ENCODE data around the gene EIF4H. TPM values are rescaled to one million over a fixed set of nuclear protein-coding genes. Genes with fewer than 3 reads are reported as not detected.
A peak's percentile ranks its signal among the peaks of the same experiment; 100 is the strongest.
"Not testable (repeated sequence)": the region's sequence is repeated elsewhere in the genome, so short reads cannot be mapped to it uniquely, and the experiment has no call there.

The EIF4H gene
- polyA plus RNA-seq, 2 of the 4 experiments (the other 2 are of a cell fraction): 361 to 364 TPM

DNA sequence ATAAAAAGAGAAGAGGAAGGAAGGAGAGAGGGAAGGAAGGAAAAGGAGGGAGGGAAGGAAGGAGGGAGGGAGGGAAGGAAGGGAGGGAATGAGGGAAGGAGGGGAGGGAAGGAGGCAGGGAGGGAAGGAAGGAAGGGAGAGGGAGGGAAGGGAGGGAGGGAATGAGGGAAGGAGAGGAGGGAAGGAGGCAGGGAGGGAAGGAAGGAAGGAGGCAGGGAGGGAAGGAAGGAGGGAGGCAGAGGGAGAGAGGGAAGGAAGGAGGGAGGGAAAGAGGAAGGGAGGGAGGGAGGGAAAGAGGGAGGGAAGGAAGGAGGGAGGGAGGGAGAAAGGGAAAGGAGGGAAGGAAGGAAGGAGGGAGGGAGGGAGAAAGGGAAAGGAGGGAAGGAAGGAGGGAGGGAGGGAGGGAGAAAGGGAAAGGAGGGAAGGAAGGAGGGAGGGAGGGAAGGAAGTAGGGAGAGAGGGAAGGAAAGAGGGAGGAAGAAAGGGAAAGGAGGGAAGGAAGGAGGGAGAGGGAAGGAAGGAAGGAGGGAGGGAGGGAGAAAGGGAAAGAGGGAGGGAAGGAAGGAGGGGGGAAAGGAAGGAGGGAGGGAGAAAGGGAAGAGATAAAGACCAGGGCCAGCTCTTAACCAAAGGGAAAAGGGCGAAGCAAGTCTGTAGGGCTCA, 29.9 kb downstream of the EIF4H start (continued):
- TF ChIP-seq HEYL (CRISPR knock-in tag; IDR thresholded peaks at IDR 0.05): no peak
- no peak for TF ChIP-seq MAZ (IDR thresholded peaks at IDR 0.05; ENCODE audit: borderline replicate concordance, low read depth, low read length)

GRCh38 chr7:74206052-74206451, 31.9 kb downstream of the EIF4H start:
- FAIRE-seq; ATAC-seq; DNase-seq (ENCODE audit: low read depth in 1 of 2, low spot score in 1 of 2); H3K27ac ChIP-seq; H3K9me3 ChIP-seq; H3K4me3 ChIP-seq: not testable (repeated sequence)
- WGBS (ENCODE audit: missing lambda C conversion rate): 74% methylated on average over 10 of the region's 10 CpGs
- Histone ChIP-seq H3K4me1 (peaks cover 17% of the 10 kb centered on the region), H3K4me2 (peak overlapping the region; percentile 83; the same call in 2 of the 3 replicates)
- ChIA-PET POLR2A (interaction anchor here (0.6 to 2.2 kb wide), 3 partner anchors 13 to 195 kb away, joined by 4 to 8 read pairs (median 4); partner anchors contain the start of gene EIF4H), CTCF (interaction anchor here (0.6 to 28.4 kb wide), 76 partner anchors 8 to 368 kb away, joined by 3 to 684 read pairs (median 5); partner anchors contain the start of genes CLIP2, EIF4H, LIMK1 and RFC2)

DNA sequence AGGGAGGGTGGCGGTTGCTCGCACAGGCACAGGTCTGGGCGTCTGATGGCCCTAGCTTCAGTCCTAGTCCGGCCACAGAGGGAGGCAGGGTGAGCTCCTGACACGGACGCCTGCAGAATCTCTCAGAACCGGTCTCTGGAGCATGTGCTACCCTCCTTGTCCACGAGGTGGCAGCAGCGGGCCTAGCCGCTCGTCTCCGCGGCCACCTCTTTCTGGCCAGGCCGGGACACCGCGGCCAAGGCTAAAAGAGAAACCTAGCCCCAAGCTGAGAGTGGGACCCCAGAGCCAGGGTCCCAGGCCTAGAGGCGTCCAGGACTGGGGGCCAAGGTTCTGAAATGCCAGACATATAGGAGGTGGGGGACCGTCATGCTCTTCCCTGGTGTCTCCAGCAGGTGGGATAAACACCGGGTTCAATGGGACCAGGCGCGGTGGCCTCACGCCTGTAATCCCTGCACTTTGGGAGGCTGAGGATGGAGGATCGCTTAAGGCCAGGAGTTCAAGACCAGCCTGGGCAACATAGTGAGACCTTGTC, 32.5 kb downstream of the EIF4H start:
- TF ChIP-seq ESRRA (IDR thresholded peaks at IDR 0.05; ENCODE audit: borderline replicate concordance, low read length) (no peak), RAD21 (conservative IDR thresholded peaks at IDR 0.05 in 1 of 2, IDR thresholded peaks at IDR 0.05 in 1 of 2) (peak; percentile 91 to 95), CTCF (IDR thresholded peaks at IDR 0.05) (peak; percentile 96), SMC3 (IDR thresholded peaks at IDR 0.05) (peak; percentile 98)
- peak; percentile 77 for DNase-seq (ENCODE audit: low read depth in 1 of 2, low spot score in 1 of 2)
- 21% methylated on average over 20 of the region's 23 CpGs for WGBS (ENCODE audit: missing lambda C conversion rate)
- ChIA-PET CTCF (interaction anchor here (0.6 to 28.4 kb wide), 82 partner anchors 9 to 565 kb away, joined by 3 to 684 read pairs (median 5); partner anchors contain the start of genes CLIP2, EIF4H, LIMK1 and RFC2), POLR2A (interaction anchor here (0.6 to 2.2 kb wide), 5 partner anchors 13 to 250 kb away, joined by 4 to 8 read pairs (median 4); partner anchors contain the start of gene EIF4H)
- no peak for FAIRE-seq
- H3K4me2 ChIP-seq: peak overlapping the region; percentile 83
- H3K9me3 ChIP-seq: no peaks in the 10 kb centered on the region
- H3K4me1 ChIP-seq: peaks cover 19% of the 10 kb centered on the region
- H3K4me3 ChIP-seq: no peak overlapping the region
- H3K27ac ChIP-seq: peak overlapping the region; percentile 54 to 70; a peak in 4 of 6 replicates
- peak; percentile 79 to 81 for ATAC-seq

- TF ChIP-seq, protein P1, sequence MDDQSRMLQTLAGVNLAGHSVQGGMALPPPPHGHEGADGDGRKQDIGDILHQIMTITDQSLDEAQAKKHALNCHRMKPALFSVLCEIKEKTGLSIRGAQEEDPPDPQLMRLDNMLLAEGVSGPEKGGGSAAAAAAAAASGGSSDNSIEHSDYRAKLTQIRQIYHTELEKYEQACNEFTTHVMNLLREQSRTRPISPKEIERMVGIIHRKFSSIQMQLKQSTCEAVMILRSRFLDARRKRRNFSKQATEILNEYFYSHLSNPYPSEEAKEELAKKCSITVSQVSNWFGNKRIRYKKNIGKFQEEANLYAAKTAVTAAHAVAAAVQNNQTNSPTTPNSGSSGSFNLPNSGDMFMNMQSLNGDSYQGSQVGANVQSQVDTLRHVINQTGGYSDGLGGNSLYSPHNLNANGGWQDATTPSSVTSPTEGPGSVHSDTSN (IDR thresholded peaks at IDR 0.05): no peak
- TF ChIP-seq TFCP2L1 (CRISPR knock-in tag; IDR thresholded peaks at IDR 0.05) (no peak), MAFK (IDR thresholded peaks at IDR 0.05; ENCODE audit: partially characterized antibody) (no peak), HEYL (CRISPR knock-in tag; IDR thresholded peaks at IDR 0.05) (no peak), CEBPB (IDR thresholded peaks at IDR 0.05) (no peak), HDAC2 (IDR thresholded peaks at IDR 0.05) (no peak), NR3C1 (IDR thresholded peaks at IDR 0.05) (no peak), FOSB (CRISPR knock-in tag; IDR thresholded peaks at IDR 0.05) (no peak), CTCF (IDR thresholded peaks at IDR 0.05) (no peak), RCOR1 (IDR thresholded peaks at IDR 0.05; ENCODE audit: low read depth, low read length) (no peak), EP300 (IDR thresholded peaks at IDR 0.05) (no peak), BHLHE40 (IDR thresholded peaks at IDR 0.05; ENCODE audit: low read depth, low read length) (no peak)
- TF ChIP-seq, protein P2, sequence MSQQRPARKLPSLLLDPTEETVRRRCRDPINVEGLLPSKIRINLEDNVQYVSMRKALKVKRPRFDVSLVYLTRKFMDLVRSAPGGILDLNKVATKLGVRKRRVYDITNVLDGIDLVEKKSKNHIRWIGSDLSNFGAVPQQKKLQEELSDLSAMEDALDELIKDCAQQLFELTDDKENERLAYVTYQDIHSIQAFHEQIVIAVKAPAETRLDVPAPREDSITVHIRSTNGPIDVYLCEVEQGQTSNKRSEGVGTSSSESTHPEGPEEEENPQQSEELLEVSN (IDR thresholded peaks at IDR 0.05; ENCODE audit: borderline replicate concordance, low read depth): no peak
- Histone ChIP-seq H3K9me3 (no peaks in the 10 kb centered on the region), H3K27ac (no peak overlapping the region), H3K4me3 (no peak overlapping the region), H3K4me1 (peaks cover 19% of the 10 kb centered on the region), H3K4me2 (no peak overlapping the region)
- WGBS (ENCODE audit: missing lambda C conversion rate): 79% methylated on average over 10 of the region's 11 CpGs
- ChIA-PET POLR2A (interaction anchor here (0.6 kb wide), 1 partner anchor 85 kb away, joined by 4 read pairs; no protein-coding TSS in a partner anchor), CTCF (interaction anchor here (0.6 to 28.4 kb wide), 31 partner anchors 10 to 566 kb away, joined by 3 to 684 read pairs (median 9); partner anchors contain the start of genes CLIP2 and LIMK1)
- no peak for FAIRE-seq
- no peak for DNase-seq (ENCODE audit: low read depth in 1 of 2, low spot score in 1 of 2)
- ATAC-seq: no peak
These were observed 33.4 kb downstream of the EIF4H start for GRCh38 chr7:74207586-74207985.

GRCh38 chr7:74208241-74208640, 34.1 kb downstream of the EIF4H start:
- H3K4me3 ChIP-seq, FAIRE-seq: not testable (repeated sequence)

More at GRCh38 chr7:74208241-74208640, 34.1 kb downstream of the EIF4H start:
- H3K4me2 ChIP-seq; DNase-seq (ENCODE audit: low read depth in 1 of 2, low spot score in 1 of 2); POLR2A ChIA-PET; H3K9me3 ChIP-seq; ATAC-seq: not testable (repeated sequence)
- peak overlapping the region in 1 of 2 experiments; percentile 6; a peak in 1 of 6 replicates for H3K27ac ChIP-seq
- 92% methylated on average over 7 of the region's 7 CpGs for WGBS (ENCODE audit: missing lambda C conversion rate)
- H3K4me1 ChIP-seq: peaks cover 19% of the 10 kb centered on the region
- CTCF ChIA-PET: interaction anchor here (0.9 to 28.4 kb wide), 12 partner anchors 10 to 189 kb away, joined by 3 to 684 read pairs (median 26); partner anchors contain the start of gene CLIP2
